HEK293 (cell line): ENCODE measurements around the gene CCSER1.

Experiments used
- TCF7L2 ChIP-seq: IDR thresholded peaks from 2 replicates; pipeline ENCODE4 v1.6.1; 2011; ENCODE audit warnings: low read depth, mild to moderate bottlenecking, inconsistent platforms, low read length, moderate library complexity, borderline replicate concordance
- WT1 ChIP-seq: fragments of 450-650 bp; formaldehyde crosslinking; IDR thresholded peaks from 2 replicates; pipeline ENCODE4 v1.5.1; 2016; ENCODE audit warnings: missing biosample characterization, missing genetic modification characterization
- ZNF366 ChIP-seq: fragments of 450-650 bp; formaldehyde crosslinking; conservative IDR thresholded peaks from 2 replicates; pipeline ENCODE4 v1.5.1; 2016; ENCODE audit warnings: missing biosample characterization, missing genetic modification characterization
- ZNF629 ChIP-seq: fragments of 450-650 bp; formaldehyde crosslinking; IDR thresholded peaks from 2 replicates; pipeline ENCODE4 v1.5.1; 2017; ENCODE audit warnings: missing biosample characterization, missing genetic modification characterization
- TF ChIP-seq, protein P1 (sequence below): fragments of 450-650 bp; formaldehyde crosslinking; IDR thresholded peaks from 2 replicates; pipeline ENCODE4 v1.5.1; 2016; ENCODE audit warnings: missing biosample characterization, missing genetic modification characterization

DNA sequence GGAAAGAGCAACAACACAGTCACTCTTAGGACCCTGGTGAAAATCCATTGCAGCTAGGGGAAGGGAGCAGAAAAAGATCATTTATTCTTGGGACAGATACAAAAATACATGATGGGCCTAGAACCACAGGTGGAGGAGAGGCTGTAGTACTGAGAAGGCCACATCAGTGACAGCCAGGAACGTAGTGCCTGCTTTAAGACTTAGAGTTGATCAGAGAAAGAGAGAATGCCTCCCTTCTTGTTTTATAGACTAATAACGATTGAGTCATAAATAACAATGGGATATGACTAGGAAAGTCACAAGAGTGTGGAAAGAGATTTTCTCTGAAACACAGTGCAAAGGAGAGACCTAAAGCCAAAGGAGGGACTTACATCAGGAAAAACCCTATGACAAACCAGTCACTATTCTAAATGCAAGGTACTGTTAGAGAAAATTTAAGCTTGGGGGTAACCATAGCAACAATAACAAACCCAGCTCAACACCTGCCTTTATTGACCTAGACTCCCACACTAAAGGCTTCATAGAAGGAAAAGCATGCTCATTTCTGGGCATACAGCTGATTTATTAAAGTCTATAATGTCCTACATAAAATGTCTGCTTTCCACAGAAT lies 1161.6 kb downstream of the CCSER1 start:
- TF ChIP-seq ZNF629 (no peak), WT1 (no peak), TCF7L2 (no peak), ZNF366 (no peak)
- TF ChIP-seq, protein P1, sequence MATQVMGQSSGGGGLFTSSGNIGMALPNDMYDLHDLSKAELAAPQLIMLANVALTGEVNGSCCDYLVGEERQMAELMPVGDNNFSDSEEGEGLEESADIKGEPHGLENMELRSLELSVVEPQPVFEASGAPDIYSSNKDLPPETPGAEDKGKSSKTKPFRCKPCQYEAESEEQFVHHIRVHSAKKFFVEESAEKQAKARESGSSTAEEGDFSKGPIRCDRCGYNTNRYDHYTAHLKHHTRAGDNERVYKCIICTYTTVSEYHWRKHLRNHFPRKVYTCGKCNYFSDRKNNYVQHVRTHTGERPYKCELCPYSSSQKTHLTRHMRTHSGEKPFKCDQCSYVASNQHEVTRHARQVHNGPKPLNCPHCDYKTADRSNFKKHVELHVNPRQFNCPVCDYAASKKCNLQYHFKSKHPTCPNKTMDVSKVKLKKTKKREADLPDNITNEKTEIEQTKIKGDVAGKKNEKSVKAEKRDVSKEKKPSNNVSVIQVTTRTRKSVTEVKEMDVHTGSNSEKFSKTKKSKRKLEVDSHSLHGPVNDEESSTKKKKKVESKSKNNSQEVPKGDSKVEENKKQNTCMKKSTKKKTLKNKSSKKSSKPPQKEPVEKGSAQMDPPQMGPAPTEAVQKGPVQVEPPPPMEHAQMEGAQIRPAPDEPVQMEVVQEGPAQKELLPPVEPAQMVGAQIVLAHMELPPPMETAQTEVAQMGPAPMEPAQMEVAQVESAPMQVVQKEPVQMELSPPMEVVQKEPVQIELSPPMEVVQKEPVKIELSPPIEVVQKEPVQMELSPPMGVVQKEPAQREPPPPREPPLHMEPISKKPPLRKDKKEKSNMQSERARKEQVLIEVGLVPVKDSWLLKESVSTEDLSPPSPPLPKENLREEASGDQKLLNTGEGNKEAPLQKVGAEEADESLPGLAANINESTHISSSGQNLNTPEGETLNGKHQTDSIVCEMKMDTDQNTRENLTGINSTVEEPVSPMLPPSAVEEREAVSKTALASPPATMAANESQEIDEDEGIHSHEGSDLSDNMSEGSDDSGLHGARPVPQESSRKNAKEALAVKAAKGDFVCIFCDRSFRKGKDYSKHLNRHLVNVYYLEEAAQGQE (tag by site-specific recombination) = no peak
